ENCODE results near the gene TLE4.

DNA sequence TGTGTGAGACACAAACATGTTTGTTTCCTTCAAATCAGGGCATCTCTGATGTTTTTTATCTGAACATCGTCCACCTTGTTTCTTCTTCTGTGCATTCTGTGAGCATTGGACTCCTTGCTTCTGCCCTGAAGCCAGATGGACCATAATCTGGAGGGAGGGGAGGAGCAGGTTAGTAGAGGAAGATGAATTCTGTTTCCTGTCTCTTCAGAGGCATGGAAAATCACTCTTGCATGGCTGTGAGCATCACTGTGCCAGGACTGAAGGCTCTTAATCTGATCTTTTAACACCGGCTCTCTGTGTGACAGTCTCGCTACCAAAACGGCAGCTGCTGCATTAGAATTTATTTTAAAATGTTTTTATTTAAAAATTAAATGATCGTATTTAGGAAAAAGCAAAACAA lies 43.3 kb downstream of the TLE4 start:
- TF ChIP-seq, protein P1, sequence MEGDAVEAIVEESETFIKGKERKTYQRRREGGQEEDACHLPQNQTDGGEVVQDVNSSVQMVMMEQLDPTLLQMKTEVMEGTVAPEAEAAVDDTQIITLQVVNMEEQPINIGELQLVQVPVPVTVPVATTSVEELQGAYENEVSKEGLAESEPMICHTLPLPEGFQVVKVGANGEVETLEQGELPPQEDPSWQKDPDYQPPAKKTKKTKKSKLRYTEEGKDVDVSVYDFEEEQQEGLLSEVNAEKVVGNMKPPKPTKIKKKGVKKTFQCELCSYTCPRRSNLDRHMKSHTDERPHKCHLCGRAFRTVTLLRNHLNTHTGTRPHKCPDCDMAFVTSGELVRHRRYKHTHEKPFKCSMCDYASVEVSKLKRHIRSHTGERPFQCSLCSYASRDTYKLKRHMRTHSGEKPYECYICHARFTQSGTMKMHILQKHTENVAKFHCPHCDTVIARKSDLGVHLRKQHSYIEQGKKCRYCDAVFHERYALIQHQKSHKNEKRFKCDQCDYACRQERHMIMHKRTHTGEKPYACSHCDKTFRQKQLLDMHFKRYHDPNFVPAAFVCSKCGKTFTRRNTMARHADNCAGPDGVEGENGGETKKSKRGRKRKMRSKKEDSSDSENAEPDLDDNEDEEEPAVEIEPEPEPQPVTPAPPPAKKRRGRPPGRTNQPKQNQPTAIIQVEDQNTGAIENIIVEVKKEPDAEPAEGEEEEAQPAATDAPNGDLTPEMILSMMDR (IDR thresholded peaks at IDR 0.05; ENCODE audit: poor library complexity) = no peak
- TF ChIP-seq EZH2 (IDR thresholded peaks at IDR 0.05; ENCODE audit: borderline replicate concordance) (no peak), EZH2phosphoT487 (IDR thresholded peaks at IDR 0.05; ENCODE audit: low read depth, severe bottlenecking, unreplicated experiment) (no peak)
